ENCODE data around the gene RAG2.
"Not testable (repeated sequence)": the region's sequence is repeated elsewhere in the genome, so short reads cannot be mapped to it uniquely, and the experiment has no call there.

The RAG2 gene

DNA sequence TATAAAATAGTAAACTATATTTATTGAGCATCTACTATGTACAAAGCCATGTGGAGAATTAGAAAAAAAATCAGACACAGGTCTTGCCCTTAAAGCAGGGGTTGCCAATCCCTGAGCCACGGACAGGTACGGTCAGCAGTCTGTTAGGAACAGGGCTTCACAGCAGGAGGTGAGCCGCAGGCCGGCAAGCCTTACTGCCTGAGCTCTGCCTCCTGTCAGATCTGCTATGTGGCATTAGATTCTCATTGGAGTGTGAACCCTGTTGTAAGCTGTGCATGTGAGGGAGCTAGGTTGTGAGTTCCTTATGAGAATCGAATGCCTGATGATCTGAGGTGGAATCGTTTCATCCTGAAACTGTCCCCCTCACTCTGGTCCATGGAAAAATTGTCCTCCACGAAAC lies 2.1 kb upstream of the RAG2 start:
- no peak for DNase-seq (ENCODE audit: low read depth, low spot score)

GRCh38 chr11:36596880-36597279 lies 1.2 kb downstream of the RAG2 start:
- DNase-seq (ENCODE audit: low read depth, low spot score), result no peak

DNA sequence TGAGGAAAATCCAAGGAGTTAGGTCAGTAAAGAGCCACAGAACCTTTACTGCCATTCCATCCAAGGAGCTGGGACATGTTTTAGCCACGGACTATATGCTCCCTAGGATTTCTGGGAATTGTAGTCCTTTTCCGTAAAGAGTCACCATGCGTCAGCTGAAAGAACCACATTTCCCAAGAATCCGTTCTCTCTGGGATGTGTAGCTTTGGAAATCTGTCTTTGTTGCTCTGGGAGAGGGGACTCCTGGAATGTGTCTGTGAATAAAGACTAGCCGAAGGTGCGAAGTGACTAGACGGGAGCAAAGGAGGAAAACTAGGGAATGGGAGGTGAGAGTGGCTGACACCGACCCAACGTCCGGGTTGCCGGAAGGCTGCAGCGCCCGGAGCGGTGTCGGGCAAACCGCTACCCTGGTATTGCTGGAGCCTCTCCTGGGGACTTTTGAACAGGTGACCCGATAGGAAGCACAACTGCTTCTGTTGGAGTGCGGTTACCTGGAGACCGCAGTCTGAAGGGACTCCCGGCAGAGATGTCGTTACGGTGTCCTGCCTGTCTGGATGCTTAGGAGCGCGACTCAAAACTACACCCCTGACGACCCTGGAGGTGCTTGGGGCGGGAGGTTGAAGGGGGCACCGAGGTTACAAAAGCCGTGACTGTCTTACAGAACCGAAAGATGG lies 3.6 kb downstream of the RAG2 start, which contains the start of gene IFTAP:
Gene IFTAP (plus strand): TSS at position 187 of the 674 bp plus-strand sequence. CDS start 15,602 bp downstream, outside the sequence.
- DNase-seq (ENCODE audit: low read depth, low spot score), result peak; percentile 74

DNA sequence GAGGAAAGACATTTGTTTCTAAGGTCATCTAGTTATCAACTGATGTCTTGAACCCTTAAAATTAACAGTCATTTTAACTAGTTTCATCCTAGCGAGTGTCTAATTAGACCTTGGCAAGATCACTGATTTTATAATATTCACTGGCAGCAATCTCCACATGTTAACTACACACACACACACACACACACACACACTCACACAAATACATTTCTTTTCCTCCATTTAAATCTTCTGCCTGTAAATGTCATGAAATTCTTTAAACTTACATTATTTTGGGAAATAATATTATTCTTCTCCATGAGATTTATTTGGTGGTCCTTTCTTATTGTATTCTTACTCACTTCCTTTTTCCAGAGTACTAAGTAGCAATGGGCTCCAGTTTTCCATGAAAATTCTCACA lies 6.6 kb downstream of the RAG2 start:
- no peak for DNase-seq (ENCODE audit: low read depth, low spot score)

DNA sequence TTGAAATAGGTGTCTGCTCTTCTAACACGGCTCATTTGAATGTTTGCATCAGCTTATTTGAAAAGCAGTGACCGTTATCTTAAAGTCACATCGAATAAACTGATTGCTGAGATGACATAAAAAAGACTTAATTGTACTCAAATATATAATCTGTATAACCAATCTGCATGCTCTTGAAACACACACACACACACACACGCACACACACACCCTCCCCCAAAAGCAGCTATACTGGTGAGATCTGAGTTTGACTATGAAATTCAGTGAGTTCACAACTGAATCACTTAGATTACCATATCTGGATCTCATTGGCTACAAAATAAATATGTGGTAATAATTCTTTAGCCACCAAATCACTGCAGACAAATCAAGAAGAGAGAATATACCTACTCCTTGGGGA lies 7.5 kb downstream of the RAG2 start:
- DNase-seq (ENCODE audit: low read depth, low spot score), result no peak

DNA sequence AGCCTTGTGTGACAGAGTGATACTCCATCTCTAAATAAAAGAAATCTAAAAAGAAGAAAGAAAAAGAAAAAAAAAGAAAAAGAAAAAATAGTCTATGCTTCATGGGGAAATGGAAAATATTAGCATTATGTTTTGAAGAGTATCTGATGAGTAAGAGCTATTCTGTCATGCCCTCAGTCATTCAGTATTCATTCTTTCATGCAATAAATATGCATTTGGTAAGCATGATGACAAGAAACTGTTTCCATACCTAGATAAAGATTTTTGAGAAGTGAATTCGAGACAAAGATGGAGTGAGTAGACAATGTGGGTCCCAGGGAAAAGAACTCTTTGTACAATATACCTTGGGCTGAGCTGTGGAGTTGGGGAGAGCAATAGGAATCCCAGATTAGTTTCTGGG lies 9.9 kb downstream of the RAG2 start:
- DNase-seq (ENCODE audit: low read depth, low spot score), result no peak

GRCh38 chr11:36586543-36586942 lies 11.5 kb downstream of the RAG2 start:
- DNase-seq (ENCODE audit: low read depth, low spot score), result no peak

DNA sequence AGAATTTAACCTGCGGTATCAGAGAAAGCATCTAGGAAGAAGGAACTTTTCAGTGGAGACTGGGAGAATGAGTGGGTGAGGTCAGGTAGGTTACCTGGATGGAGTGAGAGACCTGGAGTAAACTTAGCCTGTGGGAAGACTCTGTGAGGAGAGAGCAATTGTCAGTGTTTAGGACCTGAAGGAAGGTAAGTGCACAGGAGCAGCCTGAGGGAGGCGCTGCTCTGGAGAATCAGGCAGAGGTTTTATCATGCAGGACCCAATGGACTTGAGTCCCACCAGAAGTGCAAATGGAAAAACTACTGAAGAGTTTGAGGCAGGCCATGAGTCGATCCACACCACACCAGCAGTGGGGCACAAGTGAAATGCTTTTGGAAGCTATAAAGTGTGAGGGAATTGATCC lies 14.4 kb downstream of the RAG2 start:
- no peak for DNase-seq (ENCODE audit: low read depth, low spot score)

GRCh38 chr11:36581536-36581935 lies 16.5 kb downstream of the RAG2 start:
- no peak for DNase-seq (ENCODE audit: low read depth, low spot score)

GRCh38 chr11:36578458-36578857 lies 19.6 kb downstream of the RAG2 start:
- DNase-seq (ENCODE audit: low read depth, low spot score), result no peak

GRCh38 chr11:36577859-36578258 lies 20.2 kb downstream of the RAG2 start:
- no peak for DNase-seq (ENCODE audit: low read depth, low spot score)

- DNase-seq (ENCODE audit: low read depth, low spot score), result no peak
These were observed 20.7 kb downstream of the RAG2 start for GRCh38 chr11:36577373-36577772.

GRCh38 chr11:36574486-36574885 lies 23.6 kb downstream of the RAG2 start:
- no peak for DNase-seq (ENCODE audit: low read depth, low spot score)

DNA sequence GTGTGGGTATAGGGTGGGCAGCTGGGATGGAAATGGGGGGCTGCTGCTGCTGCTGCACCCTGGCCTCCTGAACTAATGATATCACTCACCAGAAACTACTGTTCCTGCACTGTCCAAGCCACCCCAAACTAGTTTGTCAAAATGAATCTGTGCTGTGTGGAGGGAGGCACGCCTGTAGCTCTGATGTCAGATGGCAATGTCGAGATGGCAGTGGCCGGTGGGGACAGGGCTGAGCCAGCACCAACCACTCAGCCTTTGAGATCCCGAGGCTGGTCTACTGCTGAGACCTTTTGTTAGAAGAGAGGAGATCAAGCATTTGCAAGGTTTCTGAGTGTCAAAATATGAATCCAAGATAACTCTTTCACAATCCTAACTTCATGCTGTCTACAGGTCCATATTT lies 28.9 kb downstream of the RAG2 start:
- no peak for DNase-seq (ENCODE audit: low read depth, low spot score)

DNA sequence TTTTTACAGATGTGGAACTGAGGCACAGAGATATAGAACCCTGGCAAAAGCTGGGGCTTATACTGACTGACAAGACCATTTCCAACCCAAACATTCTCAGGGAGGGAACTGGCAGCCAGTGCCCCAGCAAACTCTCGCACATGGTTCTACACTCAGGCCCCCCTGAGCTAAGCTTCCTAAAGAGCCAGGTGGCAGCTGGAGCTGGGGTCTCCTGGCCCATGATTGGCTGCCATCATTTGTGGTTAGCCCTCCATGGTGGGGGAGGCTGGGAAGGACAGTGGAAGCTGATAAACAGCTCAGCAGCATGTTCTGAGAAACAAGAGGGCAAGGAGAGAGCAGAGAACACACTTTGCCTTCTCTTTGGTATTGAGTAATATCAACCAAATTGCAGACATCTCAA lies 30.3 kb downstream of the RAG2 start, which contains the start of gene RAG1:
Gene RAG1 (plus strand): TSS at position 314 of the 400 bp plus-strand sequence. CDS start 5,298 bp downstream, outside the sequence.
- no peak for DNase-seq (ENCODE audit: low read depth, low spot score)

DNA sequence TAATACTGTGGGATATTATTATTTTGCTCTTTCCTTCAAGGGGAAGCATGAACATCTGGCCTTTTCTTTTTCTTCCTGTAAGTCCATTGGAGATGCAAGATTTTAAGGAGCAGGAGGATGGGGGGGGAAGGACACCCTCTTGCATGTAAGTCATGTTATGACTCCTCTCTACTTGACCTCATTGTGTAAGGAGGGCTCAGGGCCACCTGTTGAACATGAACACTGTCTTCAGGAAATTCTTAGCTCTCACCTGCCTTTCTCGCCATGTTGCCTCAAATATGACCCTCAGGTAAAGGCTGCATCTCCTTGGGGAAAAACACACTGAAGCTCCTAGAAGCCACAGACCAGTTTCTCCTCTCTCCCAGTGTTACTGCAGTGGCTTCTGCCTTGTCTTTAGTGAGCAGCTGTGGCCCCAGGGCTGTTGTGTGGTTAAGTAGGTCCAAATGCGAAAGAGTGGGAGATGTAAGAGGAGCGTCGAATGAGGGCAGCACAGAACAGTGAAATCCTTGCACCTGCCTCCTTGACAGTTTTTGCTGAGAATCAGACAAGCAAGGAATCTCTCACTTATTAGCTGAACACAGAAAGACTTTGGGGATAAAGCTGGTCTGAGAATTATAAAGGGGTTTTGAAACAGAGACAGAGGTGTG lies 31.5 kb downstream of the RAG2 start:
- DNase-seq (ENCODE audit: low read depth, low spot score), result no peak

GRCh38 chr11:36565031-36565610 lies 32.9 kb downstream of the RAG2 start:
- no peak for DNase-seq (ENCODE audit: low read depth, low spot score)

DNA sequence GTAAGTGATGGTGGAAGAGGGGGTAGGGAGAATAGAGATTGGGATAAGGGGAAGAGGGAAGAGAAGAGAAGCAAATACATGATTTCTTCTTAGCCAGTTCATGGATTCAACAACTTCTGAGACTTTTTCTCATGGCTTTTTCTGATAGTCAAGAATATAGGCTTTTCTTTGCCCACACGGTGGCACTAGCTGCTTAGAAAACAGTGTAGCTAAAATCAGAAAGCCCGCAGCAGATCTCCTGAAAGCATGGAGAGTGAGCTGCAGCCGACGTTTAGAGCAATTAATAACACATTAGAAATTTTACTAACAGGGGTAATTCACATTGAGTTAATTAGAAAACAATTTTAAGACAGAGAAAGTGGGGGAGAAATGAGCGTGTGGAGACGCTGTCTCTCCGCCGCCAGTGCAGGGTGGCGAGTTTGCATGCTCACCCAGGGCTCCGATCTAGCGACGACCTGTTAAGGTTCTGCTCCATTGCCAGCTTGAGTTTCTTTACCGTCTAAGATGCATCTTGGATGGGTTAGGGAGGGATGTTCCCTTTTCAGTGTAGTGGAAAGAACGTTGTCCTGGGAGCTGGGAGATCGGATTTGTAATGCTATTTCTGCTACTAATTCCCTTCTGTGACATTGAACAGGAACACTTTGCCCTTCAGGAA lies 33.5 kb downstream of the RAG2 start:
- peak; percentile 37 for DNase-seq (ENCODE audit: low read depth, low spot score)

- no peak for DNase-seq (ENCODE audit: low read depth, low spot score)
These were observed 39.2 kb downstream of the RAG2 start for GRCh38 chr11:36558571-36559413.

DNA sequence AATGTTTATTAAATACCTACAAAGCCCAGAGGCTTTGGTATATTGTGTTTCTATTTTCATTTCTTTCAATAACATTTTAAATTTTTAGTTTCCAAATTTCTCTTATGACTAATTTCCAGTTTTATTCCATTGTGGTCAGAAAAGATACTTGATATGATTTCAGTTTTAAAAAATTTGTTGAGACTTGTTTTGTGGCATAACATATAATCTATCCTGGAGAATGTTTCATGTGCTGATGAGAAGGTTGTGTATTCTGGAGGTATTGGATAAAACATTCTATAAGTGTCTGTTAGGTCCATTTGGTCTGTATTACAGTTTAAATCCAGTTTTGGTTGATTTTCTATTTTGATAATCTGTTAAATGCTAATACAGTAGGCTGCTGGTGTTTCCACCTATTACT lies 40.0 kb downstream of the RAG2 start:
- no peak for DNase-seq (ENCODE audit: low read depth, low spot score)

DNA sequence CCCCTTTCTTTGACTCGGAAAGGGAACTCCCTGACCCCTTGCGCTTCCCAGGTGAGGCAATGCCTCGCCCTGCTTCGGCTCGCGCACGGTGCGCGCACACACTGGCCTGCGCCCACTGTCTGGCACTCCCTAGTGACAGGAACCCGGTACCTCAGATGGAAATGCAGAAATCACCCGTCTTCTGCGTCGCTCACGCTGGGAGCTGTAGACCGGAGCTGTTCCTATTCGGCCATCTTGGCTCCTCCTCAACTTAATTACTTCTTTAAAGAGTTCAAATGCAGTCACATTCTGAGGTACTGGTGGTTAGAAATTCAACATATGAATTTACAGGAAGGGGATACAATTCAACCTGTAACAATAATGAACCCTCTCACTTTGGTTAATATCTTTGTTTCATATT lies 40.6 kb downstream of the RAG2 start:
- DNase-seq (ENCODE audit: low read depth, low spot score), result not testable (repeated sequence)

Measured in smooth muscle cell of the brain vasculature (primary cell).